T-helper 2 cell treated with Interferon-gamma antibody and Interleukin-4, amounts not matched to agents 100 ng/mL and 5 ng/mL, for 36 hours (primary cell): ENCODE results near the gene CHKB. TPM values are rescaled to one million over a fixed set of nuclear protein-coding genes. Genes with fewer than 3 reads are reported as not detected.
"Not testable (repeated sequence)": the region's sequence is repeated elsewhere in the genome, so short reads cannot be mapped to it uniquely, and the experiment has no call there.

ENCODE experiments used
- intact Hi-C: fragments of 100-400 bp; cut with micrococcal nuclease; formaldehyde crosslinking; loops from one replicate; pipeline ENCODE4 v1.15.1; 2023
- total RNA-seq: library from RNA; stranded (reverse); gene quantifications from 2 replicates; pipeline ENCODE4 v1.2.3, GENCODE V29; 2022

CHKB gene
- total RNA-seq, 1 donor from 2014 or later = 98.8 TPM

GRCh38 chr22:50613291-50613981 is 30.8 kb upstream of the CHKB start:
- intact Hi-C loops = no loop called here

- intact Hi-C loops = no loop called here
Measured at GRCh38 chr22:50612528-50613221, 30.0 kb upstream of the CHKB start.

DNA sequence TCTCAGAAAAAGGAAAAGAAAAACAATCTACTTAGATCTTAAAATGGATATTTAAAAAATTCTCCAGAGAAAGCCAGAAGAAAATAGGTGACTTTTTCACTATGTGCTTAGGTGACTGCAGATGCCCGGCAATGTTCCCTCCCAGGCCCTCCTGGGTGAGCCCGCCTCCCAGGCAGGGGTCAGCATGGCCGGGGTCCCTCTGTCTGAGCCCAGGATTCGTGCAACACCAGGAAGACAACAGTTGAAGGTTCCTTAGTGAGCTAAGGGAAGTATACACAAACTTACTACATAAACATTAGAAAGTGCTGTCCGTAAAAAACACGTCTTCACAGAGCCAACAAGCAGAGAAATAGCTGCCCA is 29.5 kb upstream of the CHKB start:
- intact Hi-C loops = no loop called here

DNA sequence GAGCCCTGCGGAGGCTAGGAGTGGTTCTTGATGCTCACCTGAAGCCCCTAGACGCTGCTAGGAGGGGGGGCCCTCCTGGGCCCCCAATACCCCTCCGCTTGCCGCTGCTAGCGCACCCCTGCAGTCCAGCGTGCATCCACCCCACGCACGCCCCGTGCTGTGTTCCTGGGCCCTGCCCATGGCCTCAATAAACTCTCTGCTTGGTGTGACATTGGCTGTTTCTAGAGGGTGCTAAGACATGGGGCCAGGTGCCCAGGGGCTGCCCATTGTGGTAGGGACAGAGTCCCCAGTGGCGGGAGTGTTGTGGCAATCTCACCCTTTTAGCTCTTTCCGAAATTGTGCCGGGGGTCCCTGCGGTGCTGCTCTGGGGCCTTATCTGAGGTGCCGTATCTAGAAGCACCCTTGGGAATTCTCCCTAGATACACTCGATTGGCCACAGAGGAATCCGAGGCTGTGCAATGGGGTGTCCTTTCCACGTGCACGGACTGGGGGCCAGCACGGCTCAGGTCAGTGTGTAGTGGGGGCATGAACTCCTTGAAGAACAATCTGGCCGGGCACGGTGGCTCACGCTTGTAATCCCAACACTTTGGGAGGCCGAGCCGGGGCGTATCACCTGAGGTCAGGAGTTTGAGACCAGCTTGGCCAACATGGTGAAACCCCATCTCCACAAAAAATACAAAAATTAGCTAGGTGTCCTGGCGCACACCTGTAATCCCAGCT is 28.9 kb upstream of the CHKB start:
- intact Hi-C loops = no loop called here

- intact Hi-C loops = no loop called here
Measured at GRCh38 chr22:50610581-50610980, 27.9 kb upstream of the CHKB start.

GRCh38 chr22:50610041-50610451 is 27.4 kb upstream of the CHKB start:
- intact Hi-C loops = no loop called here

DNA sequence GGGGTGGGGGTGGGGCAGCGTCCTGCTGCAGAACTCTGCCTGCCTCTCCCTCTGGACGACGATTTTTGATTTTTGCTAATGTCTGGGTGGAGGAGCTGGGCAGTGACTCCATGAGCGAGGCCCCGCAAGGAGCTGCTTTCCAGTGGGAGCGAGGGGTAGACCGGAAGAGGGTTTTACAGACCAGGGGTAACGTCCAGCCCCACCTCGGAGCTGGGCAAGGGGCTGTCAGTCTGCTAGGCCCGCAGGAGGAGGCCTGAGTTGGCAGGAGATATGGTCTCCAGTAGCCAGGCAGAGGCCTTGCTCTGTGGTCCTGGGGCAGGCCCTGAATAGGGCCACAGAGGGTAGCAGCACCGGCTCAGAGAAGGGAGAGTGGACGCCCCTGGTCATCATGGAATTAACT is 26.9 kb upstream of the CHKB start:
- intact Hi-C loops = no loop called here

GRCh38 chr22:50608996-50609395 is 26.3 kb upstream of the CHKB start:
- intact Hi-C loops = no loop called here

DNA sequence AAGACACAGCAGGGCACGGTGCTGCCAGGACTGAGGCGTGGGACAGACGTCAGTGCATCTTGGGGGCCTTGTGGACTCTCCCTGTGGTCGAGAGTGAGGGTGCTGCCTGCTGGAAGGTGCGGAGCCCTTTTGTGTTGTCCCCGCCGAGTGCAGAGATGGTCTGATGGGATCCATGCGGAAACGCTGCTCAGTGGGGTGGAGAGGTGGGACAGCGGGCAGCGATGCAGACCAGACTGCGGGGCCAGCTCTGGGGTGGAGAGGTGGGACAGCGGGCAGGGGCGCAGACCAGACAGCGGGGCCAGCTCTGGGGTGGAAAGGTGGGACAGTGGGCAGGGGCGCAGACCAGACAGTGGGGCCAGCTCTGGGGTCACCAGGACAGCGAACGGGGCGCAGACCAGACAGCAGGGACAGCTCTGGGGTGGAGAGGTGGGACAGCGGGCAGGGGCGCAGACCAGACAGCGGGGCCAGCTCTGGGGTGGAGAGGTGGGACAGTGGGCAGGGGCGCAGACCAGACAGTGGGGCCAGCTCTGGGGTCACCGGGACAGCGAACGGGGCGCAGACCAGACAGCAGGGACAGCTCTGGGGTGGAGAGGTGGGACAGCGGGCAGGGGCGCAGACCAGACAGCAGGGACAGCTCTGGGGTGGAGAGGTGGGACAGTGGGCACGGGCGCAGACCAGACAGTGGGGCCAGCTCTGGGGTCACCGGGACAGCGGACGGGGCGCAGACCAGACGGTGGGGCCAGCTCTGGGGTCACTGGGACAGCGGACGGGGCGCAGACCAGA is 25.6 kb upstream of the CHKB start:
- intact Hi-C loops = not testable (repeated sequence)

DNA sequence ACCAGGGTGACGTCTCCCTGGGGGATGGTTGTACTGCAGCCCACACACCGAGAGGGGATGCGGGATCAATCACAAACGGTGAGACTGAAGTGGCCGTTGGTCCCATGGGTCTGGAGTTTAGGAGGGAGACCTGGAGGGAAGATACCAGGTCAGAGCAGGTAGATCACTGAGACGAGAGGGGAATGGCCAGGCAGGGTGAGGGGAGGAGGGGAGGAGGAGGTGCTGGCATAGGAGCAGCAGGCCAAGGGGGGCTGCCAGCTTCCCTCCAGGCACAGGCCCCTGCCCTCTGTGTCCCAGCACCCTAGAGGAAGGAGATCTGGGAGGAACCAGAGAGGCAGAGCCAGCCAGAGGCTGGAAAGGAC is 25.0 kb upstream of the CHKB start:
- intact Hi-C loops = no loop called here

GRCh38 chr22:50606946-50607658 is 24.5 kb upstream of the CHKB start:
- intact Hi-C loops = no loop called here

DNA sequence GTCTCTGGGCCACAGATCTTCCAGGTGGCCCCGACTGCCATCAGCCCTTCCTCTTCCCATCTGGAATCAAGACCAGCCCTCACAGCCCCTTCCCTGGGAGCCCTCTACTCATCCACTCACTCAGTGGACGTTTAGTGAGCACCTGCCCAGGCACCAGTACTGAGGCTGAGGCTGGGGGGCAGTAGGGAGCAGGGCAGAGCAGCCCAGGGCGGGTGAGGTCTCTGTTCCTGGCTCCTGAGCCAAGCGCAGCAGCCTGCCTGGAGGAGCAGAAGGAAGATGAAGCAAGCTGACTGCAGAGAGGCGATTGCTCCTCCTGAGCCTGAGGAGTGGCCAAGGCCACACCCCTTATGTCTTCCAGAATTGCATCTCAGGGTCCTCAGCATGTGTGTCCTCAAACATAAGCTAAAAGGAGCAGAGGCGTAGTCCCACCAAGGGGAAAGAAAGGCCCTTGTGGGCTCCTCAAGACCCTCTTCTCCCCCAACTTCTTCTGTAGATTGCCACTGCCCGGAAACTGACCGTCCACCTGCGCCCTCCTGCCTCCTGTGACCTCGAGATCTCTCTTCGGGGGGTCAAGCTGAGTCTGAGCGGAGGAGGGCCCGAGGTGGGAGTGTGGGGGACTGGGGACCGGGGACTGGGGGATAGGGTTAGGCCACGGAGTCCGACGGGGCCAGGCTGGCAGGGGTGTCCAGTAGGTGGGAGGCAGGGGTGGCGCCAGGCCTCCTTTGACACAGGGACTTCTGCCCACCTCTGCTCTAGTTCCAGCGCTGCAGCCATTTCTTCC is 23.7 kb upstream of the CHKB start:
- intact Hi-C loops = no loop called here

DNA sequence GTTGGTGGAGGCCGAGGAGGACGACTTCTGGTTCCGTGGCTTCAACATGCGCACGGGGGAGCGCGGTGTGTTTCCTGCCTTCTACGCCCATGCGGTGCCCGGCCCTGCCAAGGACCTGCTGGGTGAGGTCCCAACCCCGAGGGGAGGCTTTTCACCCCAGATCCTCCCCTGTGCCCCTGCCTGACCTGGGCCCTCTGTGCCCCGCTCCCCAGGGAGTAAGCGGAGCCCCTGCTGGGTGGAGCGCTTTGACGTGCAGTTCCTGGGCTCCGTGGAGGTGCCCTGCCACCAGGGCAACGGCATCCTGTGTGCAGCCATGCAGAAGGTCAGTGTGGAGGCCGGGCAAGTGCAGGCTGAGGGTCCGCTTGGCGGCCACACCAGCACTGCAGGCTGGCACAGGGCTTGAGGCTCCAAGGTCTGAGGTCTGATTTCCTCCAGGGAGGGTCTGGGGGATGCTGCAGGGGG is 23.0 kb upstream of the CHKB start:
- intact Hi-C loops = no loop called here

- intact Hi-C loops = no loop called here
Measured at GRCh38 chr22:50605002-50605612, 22.5 kb upstream of the CHKB start.

GRCh38 chr22:50604256-50605001 is 21.8 kb upstream of the CHKB start:
- intact Hi-C loops = no loop called here

DNA sequence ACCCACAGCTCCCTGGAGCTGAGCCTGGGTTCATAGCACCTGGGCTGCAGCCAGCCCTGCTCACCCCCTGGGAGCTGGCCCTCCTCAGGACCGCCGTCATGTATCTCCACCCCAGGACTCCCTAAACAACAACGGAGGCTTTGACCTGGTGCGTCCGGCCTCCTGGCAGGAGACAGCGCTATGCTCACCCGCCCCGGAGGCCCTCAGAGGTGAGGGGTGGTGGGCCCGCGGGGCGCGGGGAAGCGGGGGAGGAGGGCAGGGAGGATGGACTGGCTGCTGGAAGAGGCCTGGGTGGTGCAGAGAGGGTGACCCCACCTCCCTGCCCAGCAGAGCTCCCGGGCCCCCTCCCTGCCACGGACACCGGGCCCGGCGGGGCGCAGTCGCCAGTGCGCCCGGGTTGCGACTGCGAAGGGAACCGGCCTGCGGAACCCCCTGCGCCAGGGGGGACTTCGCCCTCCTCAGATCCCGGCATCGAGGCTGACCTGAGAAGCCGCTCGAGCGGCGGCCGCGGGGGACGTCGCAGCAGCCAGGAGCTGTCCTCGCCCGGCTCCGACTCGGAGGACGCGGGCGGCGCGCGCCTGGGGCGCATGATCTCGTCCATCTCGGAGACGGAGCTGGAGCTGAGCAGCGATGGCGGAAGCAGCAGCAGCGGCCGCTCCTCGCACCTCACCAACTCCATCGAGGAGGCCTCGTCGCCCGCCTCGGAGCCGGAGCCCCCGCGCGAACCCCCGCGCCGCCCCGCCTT is 21.0 kb upstream of the CHKB start:
- intact Hi-C loops = no loop called here

DNA sequence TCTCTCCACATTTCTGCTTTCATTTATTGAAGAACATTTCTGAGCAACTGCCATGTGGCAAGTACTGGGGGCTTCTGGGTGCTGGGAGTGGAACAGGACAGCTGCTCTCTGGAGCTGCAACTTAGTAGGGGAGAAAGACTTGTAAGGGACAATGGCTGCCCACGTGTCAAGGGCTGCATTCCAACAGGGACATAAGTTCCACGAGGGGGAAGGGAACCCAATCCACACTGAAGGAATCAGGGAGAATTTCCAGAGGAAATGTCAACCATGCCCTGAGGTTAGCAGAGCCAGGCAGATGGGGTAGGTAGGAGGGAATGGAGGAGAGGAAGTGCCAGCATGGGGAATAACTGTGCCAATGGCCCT is 19.7 kb upstream of the CHKB start:
- intact Hi-C loops = no loop called here

GRCh38 chr22:50601669-50602337 is 19.2 kb upstream of the CHKB start:
- intact Hi-C loops = no loop called here
